H9 (cell line): Measurements from ENCODE around the gene MEGF10. TPM values are rescaled to one million over a fixed set of nuclear protein-coding genes. Genes with fewer than 3 reads are reported as not detected.
A peak's percentile ranks its signal among the peaks of the same experiment; 100 is the strongest.

ENCODE experiments used
- DNase-seq: peaks from one replicate; pipeline ENCODE4 v3.0.0-alpha.2; 2017
- H2AFZ ChIP-seq: one replicate; pipeline ENCODE4 v1.6.1; 2013; ENCODE audit warnings: mild to moderate bottlenecking, low read length, control low read depth, moderate library complexity
- H2AK5ac ChIP-seq: 2 replicates; pipeline ENCODE4 v1.6.1; 2013; ENCODE audit warnings: low read length, control low read depth, mixed read lengths; ENCODE audit not compliant: insufficient read length
- H2BK120ac ChIP-seq: one replicate; pipeline ENCODE4 v1.6.1; 2013; ENCODE audit warnings: low read depth, mild to moderate bottlenecking, low read length, control low read depth, inconsistent platforms; ENCODE audit not compliant: poor library complexity, severe bottlenecking
- H2BK12ac ChIP-seq: 2 replicates; pipeline ENCODE4 v1.6.1; 2013; ENCODE audit warnings: low read length, control low read depth, mixed read lengths, low read depth; ENCODE audit not compliant: insufficient read length
- H2BK15ac ChIP-seq: 2 replicates; pipeline ENCODE4 v1.6.1; 2013; ENCODE audit warnings: low read depth, low read length, control low read depth
- H2BK20ac ChIP-seq: one replicate; pipeline ENCODE4 v1.6.1; 2013; ENCODE audit warnings: low read depth, mild to moderate bottlenecking, low read length, control low read depth, inconsistent platforms; ENCODE audit not compliant: poor library complexity, severe bottlenecking
- H2BK5ac ChIP-seq: 2 replicates; pipeline ENCODE4 v1.6.1; 2013; ENCODE audit warnings: low read length, control low read depth, mixed read lengths; ENCODE audit not compliant: insufficient read length
- H3K14ac ChIP-seq: 2 replicates; pipeline ENCODE4 v1.6.1; 2013; ENCODE audit warnings: low read length, control low read depth; ENCODE audit not compliant: insufficient read depth
- H3K18ac ChIP-seq: 2 replicates; pipeline ENCODE4 v1.6.1; 2013; ENCODE audit warnings: low read depth, mild to moderate bottlenecking, mixed read lengths, low read length, control low read depth; ENCODE audit not compliant: insufficient read length
- H3K23ac ChIP-seq: 2 replicates; pipeline ENCODE4 v1.6.1; 2013; ENCODE audit warnings: low read length, control low read depth, mixed read lengths, low read depth; ENCODE audit not compliant: insufficient read length
- H3K23me2 ChIP-seq: 2 replicates; pipeline ENCODE4 v1.6.1; 2013; ENCODE audit warnings: low read depth, mild to moderate bottlenecking, mixed read lengths, low read length, control low read depth; ENCODE audit not compliant: insufficient read length, poor library complexity, severe bottlenecking
- H3K27ac ChIP-seq: 2 replicates; pipeline ENCODE4 v1.5.1; 2013; ENCODE audit warnings: low read length, control low read depth, mixed read lengths, low read depth; ENCODE audit not compliant: insufficient read length
- H3K27me3 ChIP-seq: 2 replicates; pipeline ENCODE4 v1.6.1; 2013; ENCODE audit warnings: low read length, control low read depth, inconsistent platforms; ENCODE audit not compliant: insufficient read depth
- H3K4ac ChIP-seq: 2 replicates; pipeline ENCODE4 v1.6.1; 2013; ENCODE audit warnings: low read depth, mild to moderate bottlenecking, control low read depth, inconsistent platforms, low read length, moderate library complexity
- H3K4me1 ChIP-seq: 2 replicates; pipeline ENCODE4 v1.6.1; 2013; ENCODE audit warnings: low read length, control low read depth, inconsistent platforms; ENCODE audit not compliant: insufficient read depth
- H3K4me2 ChIP-seq: 2 replicates; pipeline ENCODE4 v1.6.1; 2013; ENCODE audit warnings: low read length, control low read depth, mixed read lengths; ENCODE audit not compliant: insufficient read length, insufficient read depth
- H3K56ac ChIP-seq: 2 replicates; pipeline ENCODE4 v1.6.1; 2013; ENCODE audit warnings: low read depth, mild to moderate bottlenecking, mixed read lengths, low read length, control low read depth; ENCODE audit not compliant: insufficient read length
- H3K79me1 ChIP-seq: 2 replicates; pipeline ENCODE4 v1.6.1; 2013; ENCODE audit warnings: low read depth, mild to moderate bottlenecking, moderate library complexity, low read length, control low read depth, inconsistent platforms; ENCODE audit not compliant: insufficient read depth, poor library complexity, severe bottlenecking
- H3K79me2 ChIP-seq: 2 replicates; pipeline ENCODE4 v1.6.1; 2013; ENCODE audit warnings: low read length, control low read depth, inconsistent platforms; ENCODE audit not compliant: insufficient read depth
- H3K9ac ChIP-seq: 2 replicates; pipeline ENCODE4 v1.6.1; 2013; ENCODE audit warnings: low read length, control low read depth, mixed read lengths; ENCODE audit not compliant: insufficient read length; ENCODE audit errors: extremely low read depth
- H3K9me3 ChIP-seq: one replicate; pipeline ENCODE4 v1.6.1; 2013; ENCODE audit warnings: low read depth, low read length, inconsistent platforms; ENCODE audit not compliant: control insufficient read depth
- H3T11ph ChIP-seq: one replicate; pipeline ENCODE4 v1.6.1; 2013; ENCODE audit warnings: mild to moderate bottlenecking, low read length, control low read depth, inconsistent platforms
- H4K20me1 ChIP-seq: one replicate; pipeline ENCODE4 v1.6.1; 2013; ENCODE audit not compliant: control insufficient read depth, insufficient read length, insufficient read depth
- H4K5ac ChIP-seq: 2 replicates; pipeline ENCODE4 v1.6.1; 2013; ENCODE audit warnings: low read depth, mild to moderate bottlenecking, mixed read lengths, low read length, control low read depth; ENCODE audit not compliant: insufficient read length
- H4K8ac ChIP-seq: replicated peaks from 2 replicates; pipeline ENCODE4 v1.6.1; 2013; ENCODE audit warnings: low read length, control low read depth, mixed read lengths, low read depth; ENCODE audit not compliant: insufficient read length
- H4K91ac ChIP-seq: 2 replicates; pipeline ENCODE4 v1.6.1; 2013; ENCODE audit warnings: low read depth, mild to moderate bottlenecking, moderate library complexity, mixed read lengths, low read length, control low read depth; ENCODE audit not compliant: insufficient read length
- H3K27ac Mint-ChIP-seq, 3 experiments: 2 replicates in 2 of 3; 3 replicates in 1 of 3; pipeline ENCODE4 v1.8.0; 2020 to 2021; ENCODE audit warnings: mixed read lengths in 3 of 3, mild to moderate bottlenecking in 1 of 3, moderate library complexity in 1 of 3
- H3K27me3 Mint-ChIP-seq: 2 replicates; pipeline ENCODE4 v1.8.0; 2021; ENCODE audit warnings: low read depth, mild to moderate bottlenecking, moderate library complexity, mixed read lengths
- H3K36me3 Mint-ChIP-seq, 3 experiments: 2 replicates in 2 of 3; 3 replicates in 1 of 3; pipeline ENCODE4 v1.8.0; 2020 to 2021; ENCODE audit warnings: low read depth in 3 of 3, mixed read lengths in 3 of 3; ENCODE audit not compliant: insufficient read depth in 1 of 3
- H3K4me1 Mint-ChIP-seq, 2 experiments: 2 replicates each; pipeline ENCODE4 v1.8.0; 2020; ENCODE audit warnings: mixed read lengths in 2 of 2
- H3K4me3 Mint-ChIP-seq, 2 experiments: 2 replicates in 1 of 2; 3 replicates in 1 of 2; pipeline ENCODE4 v1.8.0; 2020 to 2021; ENCODE audit warnings: mild to moderate bottlenecking in 2 of 2, mixed read lengths in 2 of 2, moderate library complexity in 1 of 2
- H3K9me3 Mint-ChIP-seq, 2 experiments: 2 replicates in 1 of 2; 3 replicates in 1 of 2; pipeline ENCODE4 v1.8.0; 2020; ENCODE audit warnings: mild to moderate bottlenecking in 2 of 2, mixed read lengths in 2 of 2, moderate library complexity in 1 of 2
- CTCF ChIP-seq: fragments of 200-600 bp; sonication (generic); conservative IDR thresholded peaks from 3 replicates; pipeline ENCODE4 v1.8.0; 2021; ENCODE audit warnings: antibody characterized with exemption, mild to moderate bottlenecking
- WGBS: extraction: QIAGEN DNeasy Blood & Tissue Kit; methylation state at CpG from one replicate; pipeline ENCODE4 v1.1.7; 2013; ENCODE audit warnings: missing lambda C conversion rate, low lambda C conversion rate, mixed read lengths; ENCODE audit not compliant: insufficient read length; ENCODE audit errors: extremely low coverage; 5-methylcytosine and 5-hydroxymethylcytosine counted together
- total RNA-seq: library from RNA; stranded (reverse); gene quantifications from 2 replicates; pipeline ENCODE4 v1.2.1, GENCODE V29; 2021

Gene MEGF10
- total RNA-seq, 1 experiment from 2014 or later: 36.5 TPM

- Mint-ChIP-seq H3K9me3 (no peaks in the 10 kb centered on the region; a peak in 1 of 5 replicates), H3K27ac (peak overlapping the region in 1 of 3 experiments; percentile 50; a peak in 1 of 7 replicates), H3K36me3 (peaks cover 19 to 50% (median 45%) of the 10 kb centered on the region in 3 experiments), H3K27me3 (no peaks in the 10 kb centered on the region), H3K4me1 (peaks cover 31 to 35% of the 10 kb centered on the region in 2 experiments), H3K4me3 (no peak overlapping the region)
- no peak overlapping the region for H2BK15ac ChIP-seq
- DNase-seq: no peak
- no peaks in the 10 kb centered on the region for H3K27me3 ChIP-seq
- no peak overlapping the region for H3T11ph ChIP-seq
- TF ChIP-seq CTCF: no peak
- no peak overlapping the region for H3K9ac ChIP-seq
- no peak overlapping the region for H3K4ac ChIP-seq
- no peak overlapping the region for H2AFZ ChIP-seq
- no peak overlapping the region for H2BK5ac ChIP-seq
- H3K79me1 ChIP-seq: no peaks in the 10 kb centered on the region
- no peak overlapping the region for H2BK12ac ChIP-seq
- no peaks in the 10 kb centered on the region for H3K79me2 ChIP-seq
- H2BK120ac ChIP-seq: no peak overlapping the region
- no peaks in the 10 kb centered on the region for H3K9me3 ChIP-seq
- H3K4me2 ChIP-seq: no peak overlapping the region
- WGBS: no CpG with 5 or more reads among the region's 3 CpGs
- no peak overlapping the region for H3K27ac ChIP-seq
- no peak overlapping the region for H3K14ac ChIP-seq
- H4K5ac ChIP-seq: no peak overlapping the region
- peaks cover 7% of the 10 kb centered on the region for H3K4me1 ChIP-seq
- no peak overlapping the region for H3K23ac ChIP-seq
- H3K18ac ChIP-seq: no peak overlapping the region
- no peak overlapping the region for H3K56ac ChIP-seq
- no peaks in the 10 kb centered on the region for H3K23me2 ChIP-seq
- H4K91ac ChIP-seq: no peak overlapping the region
- no peak overlapping the region for H2AK5ac ChIP-seq
- no peak overlapping the region for H4K8ac ChIP-seq
- no peaks in the 10 kb centered on the region for H4K20me1 ChIP-seq
- no peak overlapping the region for H2BK20ac ChIP-seq
Observed at GRCh38 chr5:127343313-127343712, 52.7 kb downstream of the MEGF10 start.
